Peyer's patch (tissue), 4 donors: Measurements from ENCODE around the gene LOC101059915.
"Not testable (repeated sequence)": the region's sequence is repeated elsewhere in the genome, so short reads cannot be mapped to it uniquely, and the experiment has no call there.

ENCODE experiments used
- CTCF ChIP-seq, 6 experiments: fragments of 450-650 bp in 4 of 6; fragments of 200-600 bp in 2 of 6; sonication (generic) in 1 of 6; IDR thresholded peaks; one replicate each; pipeline ENCODE4 v1.5.1; 2017 to 2019; ENCODE audit warnings: antibody characterized with exemption in 6 of 6, mild to moderate bottlenecking in 3 of 6, moderate library complexity in 1 of 6
- POLR2A ChIP-seq, 2 donors: fragments of 450-650 bp; IDR thresholded peaks; one replicate each; pipeline ENCODE4 v1.5.1; 2017; ENCODE audit warnings: antibody characterized with exemption in 2 of 2, mild to moderate bottlenecking in 2 of 2, moderate library complexity in 2 of 2

- not testable (repeated sequence) for TF ChIP-seq POLR2A, CTCF (IDR thresholded peaks at IDR 0.05)
These were observed 49.0 kb downstream of the LOC101059915 start for GRCh38 chrX:71716323-71716722.
